Astrocyte of the spinal cord (primary cell): Measurements from ENCODE around the gene ZNF598.
"Not testable (repeated sequence)": the region's sequence is repeated elsewhere in the genome, so short reads cannot be mapped to it uniquely, and the experiment has no call there.

Experiments used
- DNase-seq: peaks from one replicate; pipeline ENCODE4 v3.0.0; 2011; ENCODE audit warnings: low read depth, low spot score
- H3K4me3 ChIP-seq: 2 replicates; pipeline ENCODE4 v1.5.1; 2011; ENCODE audit warnings: low read depth, mild to moderate bottlenecking, low read length, moderate library complexity
- CTCF ChIP-seq: IDR thresholded peaks from 2 replicates; pipeline ENCODE4 v1.5.1; 2012; ENCODE audit warnings: low read depth, mild to moderate bottlenecking, low read length, inconsistent platforms
- in situ Hi-C: cut with HindIII; loops from 2 replicates; pipeline ENCODE4 v1.10.0; 2017; ENCODE audit warnings: low sequenced_read_pairs

Gene ZNF598

GRCh38 chr16:1961651-1962067, 48.0 kb downstream of the ZNF598 start:
- in situ Hi-C loops = no loop called here
- DNase-seq = no peak

GRCh38 chr16:1960665-1961630, 48.7 kb downstream of the ZNF598 start:
- in situ Hi-C loops = no loop called here
- H3K4me3 ChIP-seq = peak overlapping the region; percentile 89
- DNase-seq = peak; percentile 42
- no peak for TF ChIP-seq CTCF

More at GRCh38 chr16:1961651-1962067, 48.0 kb downstream of the ZNF598 start:
- no peak overlapping the region for H3K4me3 ChIP-seq
- TF ChIP-seq CTCF = no peak

- peak; percentile 43 for TF ChIP-seq CTCF
- DNase-seq = peak; percentile 85
- H3K4me3 ChIP-seq = peak within 1 kb of the TSS; percentile 89
- in situ Hi-C loops = no loop called here
These were observed 50.2 kb downstream of the ZNF598 start, which contains the start of gene NDUFB10 for GRCh38 chr16:1959269-1960039. Gene NDUFB10 (plus strand): TSS chr16:1959538. CDS start chr16:1959625, 87 bp downstream.

- TF ChIP-seq CTCF = no peak
- in situ Hi-C loops = no loop called here
- peak overlapping the region; percentile 24 for H3K4me3 ChIP-seq
- DNase-seq = no peak
These were observed 50.8 kb downstream of the ZNF598 start for GRCh38 chr16:1958715-1959268.

- DNase-seq, in situ Hi-C loops, H3K4me3 ChIP-seq: not testable (repeated sequence)
These were observed 51.5 kb downstream of the ZNF598 start for GRCh38 chr16:1958143-1958491.

- DNase-seq, in situ Hi-C loops, H3K4me3 ChIP-seq: not testable (repeated sequence)
These were observed 52.0 kb downstream of the ZNF598 start for GRCh38 chr16:1957434-1958142.

GRCh38 chr16:1953734-1954133, 55.9 kb downstream of the ZNF598 start:
- in situ Hi-C loops = no loop called here
- TF ChIP-seq CTCF = no peak
- DNase-seq = no peak
- H3K4me3 ChIP-seq = no peak overlapping the region
